ENCODE measurements around the gene MYOM1. TPM values are rescaled to one million over a fixed set of nuclear protein-coding genes. Genes with fewer than 3 reads are reported as not detected.
"Not testable (repeated sequence)": the region's sequence is repeated elsewhere in the genome, so short reads cannot be mapped to it uniquely, and the experiment has no call there.

Gene MYOM1
- polyA plus RNA-seq, 1 experiment, result 0.02 TPM

DNA sequence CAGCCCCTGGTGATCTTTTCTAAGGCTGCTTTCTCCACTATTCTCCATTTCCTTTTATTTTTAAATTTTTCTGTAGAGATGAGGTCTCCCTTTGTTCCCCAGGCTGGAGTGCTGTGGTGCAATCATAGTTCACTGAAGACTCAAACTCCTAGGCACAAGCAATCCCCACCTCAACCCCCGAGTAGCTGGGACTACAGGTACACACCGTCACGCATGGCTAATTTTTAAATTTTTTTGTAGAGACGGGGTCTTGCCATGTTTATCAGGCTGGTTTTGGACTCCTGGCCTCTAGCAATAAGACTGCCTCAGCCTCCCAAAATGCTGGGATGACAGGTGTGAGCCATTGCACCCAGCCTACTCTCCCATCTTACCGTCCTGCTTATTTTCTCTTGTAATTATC, 184.1 kb downstream of the MYOM1 start:
- Histone ChIP-seq H3K4me3 (ENCODE audit: low read depth, low read length) (no peak overlapping the region), H3K27ac (ENCODE audit: low read depth, low read length) (no peak overlapping the region), H3K27me3 (ENCODE audit: control insufficient read depth, insufficient read depth, low read length) (no peaks in the 10 kb centered on the region), H3K9me3 (ENCODE audit: control insufficient read depth, insufficient read depth, low read length) (no peaks in the 10 kb centered on the region)
- TF ChIP-seq, protein P1, sequence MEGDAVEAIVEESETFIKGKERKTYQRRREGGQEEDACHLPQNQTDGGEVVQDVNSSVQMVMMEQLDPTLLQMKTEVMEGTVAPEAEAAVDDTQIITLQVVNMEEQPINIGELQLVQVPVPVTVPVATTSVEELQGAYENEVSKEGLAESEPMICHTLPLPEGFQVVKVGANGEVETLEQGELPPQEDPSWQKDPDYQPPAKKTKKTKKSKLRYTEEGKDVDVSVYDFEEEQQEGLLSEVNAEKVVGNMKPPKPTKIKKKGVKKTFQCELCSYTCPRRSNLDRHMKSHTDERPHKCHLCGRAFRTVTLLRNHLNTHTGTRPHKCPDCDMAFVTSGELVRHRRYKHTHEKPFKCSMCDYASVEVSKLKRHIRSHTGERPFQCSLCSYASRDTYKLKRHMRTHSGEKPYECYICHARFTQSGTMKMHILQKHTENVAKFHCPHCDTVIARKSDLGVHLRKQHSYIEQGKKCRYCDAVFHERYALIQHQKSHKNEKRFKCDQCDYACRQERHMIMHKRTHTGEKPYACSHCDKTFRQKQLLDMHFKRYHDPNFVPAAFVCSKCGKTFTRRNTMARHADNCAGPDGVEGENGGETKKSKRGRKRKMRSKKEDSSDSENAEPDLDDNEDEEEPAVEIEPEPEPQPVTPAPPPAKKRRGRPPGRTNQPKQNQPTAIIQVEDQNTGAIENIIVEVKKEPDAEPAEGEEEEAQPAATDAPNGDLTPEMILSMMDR (IDR thresholded peaks at IDR 0.05; ENCODE audit: low read depth, low read length), result no peak
- no peak for DNase-seq (ENCODE audit: low read depth, low spot score)
- ChIA-PET CTCF (interaction anchor here (0.8 to 1.5 kb wide), 2 partner anchors 94 to 116 kb away, joined by 3 to 5 read pairs; no protein-coding TSS in a partner anchor), POLR2A (no interaction called here)

DNA sequence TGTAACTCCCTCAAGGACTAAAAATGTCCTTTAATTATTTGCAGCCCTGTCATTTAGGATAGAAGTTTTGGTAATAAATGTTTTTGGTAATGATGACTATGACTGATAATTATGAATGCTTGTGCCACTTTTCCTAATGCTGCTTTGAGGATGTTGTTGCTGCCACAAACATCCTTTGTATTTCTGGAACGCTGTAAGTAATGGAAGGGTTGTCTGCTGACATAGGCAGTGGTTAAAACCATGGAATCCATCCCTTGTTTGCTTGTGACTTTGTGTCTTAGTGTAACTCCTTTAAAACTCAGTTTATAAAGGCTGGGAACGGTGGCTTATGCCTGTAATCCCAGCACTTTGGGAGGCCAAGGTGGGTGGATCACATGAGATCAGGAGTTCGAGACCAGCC, 187.0 kb downstream of the MYOM1 start:
- DNase-seq (ENCODE audit: low read depth, low spot score), result no peak
- Histone ChIP-seq H3K27ac (ENCODE audit: low read depth, low read length) (no peak overlapping the region), H3K27me3 (ENCODE audit: control insufficient read depth, insufficient read depth, low read length) (no peaks in the 10 kb centered on the region), H3K9me3 (ENCODE audit: control insufficient read depth, insufficient read depth, low read length) (no peaks in the 10 kb centered on the region), H3K4me3 (ENCODE audit: low read depth, low read length) (no peak overlapping the region)
- ChIA-PET POLR2A (no interaction called here), CTCF (interaction anchor here (0.7 kb wide), 1 partner anchor 98 kb away, joined by 5 read pairs; no protein-coding TSS in a partner anchor)
- TF ChIP-seq, protein P1 (IDR thresholded peaks at IDR 0.05; ENCODE audit: low read depth, low read length), result no peak

DNA sequence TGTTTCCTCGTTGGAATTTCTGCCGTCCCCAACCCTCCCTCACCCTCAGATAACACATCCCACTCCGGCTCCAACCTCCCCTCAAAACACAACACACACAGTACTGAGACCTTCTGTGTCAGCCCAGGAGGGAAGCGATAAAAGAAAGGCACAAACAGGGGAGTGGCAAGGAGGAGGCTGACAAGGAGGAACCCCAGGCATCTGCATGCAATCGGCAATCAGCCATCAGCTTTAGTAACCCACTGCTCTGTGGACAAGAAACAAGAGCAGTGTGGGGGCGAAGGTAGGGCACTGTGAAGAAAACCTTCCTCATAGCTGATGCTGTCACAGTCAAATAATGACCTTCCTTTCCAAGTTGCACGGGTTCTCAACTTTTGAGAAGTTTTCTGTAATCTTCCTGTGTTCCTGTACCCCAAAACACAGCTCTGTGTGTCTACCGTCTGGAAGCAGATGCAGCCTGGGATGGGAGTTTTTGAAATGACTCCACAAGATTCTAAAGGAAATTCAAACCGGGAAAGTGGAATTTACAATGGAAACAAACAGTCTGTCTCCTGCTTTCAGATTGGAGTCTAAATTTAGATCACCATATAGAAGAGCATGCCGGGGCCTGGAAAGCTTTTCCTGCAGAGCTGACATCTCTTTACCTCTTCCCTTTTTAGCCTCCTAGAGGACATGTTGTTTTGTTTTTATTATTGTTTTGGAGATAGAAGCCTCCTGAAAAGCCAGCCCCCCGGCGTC, 190.4 kb downstream of the MYOM1 start:
- TF ChIP-seq, protein P1 (IDR thresholded peaks at IDR 0.05; ENCODE audit: low read depth, low read length), result no peak
- Histone ChIP-seq H3K27ac (ENCODE audit: low read depth, low read length) (peak overlapping the region; percentile 78), H3K9me3 (ENCODE audit: control insufficient read depth, insufficient read depth, low read length) (no peaks in the 10 kb centered on the region; the same call in 1 of the 2 replicates), H3K27me3 (ENCODE audit: control insufficient read depth, insufficient read depth, low read length) (no peaks in the 10 kb centered on the region), H3K4me3 (ENCODE audit: low read depth, low read length) (peak overlapping the region; percentile 13; the same call in 1 of the 2 replicates)
- no peak for DNase-seq (ENCODE audit: low read depth, low spot score)
- ChIA-PET POLR2A (interaction anchor here (0.6 kb wide), 1 partner anchor 36 kb away, joined by 3 read pairs; no protein-coding TSS in a partner anchor), CTCF (interaction anchor here (1.4 to 1.7 kb wide), 2 partner anchors 33 to 99 kb away, joined by 4 to 6 read pairs; no protein-coding TSS in a partner anchor)

DNA sequence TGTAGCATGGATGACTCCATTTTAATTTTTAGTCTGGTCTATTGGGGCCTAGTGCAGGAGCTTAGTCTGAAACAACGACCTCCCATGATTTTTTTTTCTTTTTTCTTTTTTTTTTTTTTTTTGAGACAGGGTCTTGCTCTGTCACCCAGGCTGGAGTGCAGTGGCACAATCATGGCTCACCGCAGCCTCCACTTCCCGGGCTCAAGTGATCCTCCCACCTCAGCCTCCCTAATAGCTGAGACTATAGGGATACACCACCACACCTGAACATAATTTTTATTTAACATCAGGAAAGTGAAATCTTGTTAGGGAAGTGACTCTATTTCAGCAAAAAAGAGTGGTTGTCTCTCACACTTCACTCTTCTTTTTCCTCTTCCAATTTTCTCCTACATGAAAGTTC, 191.7 kb downstream of the MYOM1 start:
- H3K27ac ChIP-seq (ENCODE audit: low read depth, low read length); CTCF ChIA-PET; H3K4me3 ChIP-seq (ENCODE audit: low read depth, low read length); H3K9me3 ChIP-seq (ENCODE audit: control insufficient read depth, insufficient read depth, low read length); POLR2A ChIA-PET; H3K27me3 ChIP-seq (ENCODE audit: control insufficient read depth, insufficient read depth, low read length); DNase-seq (ENCODE audit: low read depth, low spot score): not testable (repeated sequence)

DNA sequence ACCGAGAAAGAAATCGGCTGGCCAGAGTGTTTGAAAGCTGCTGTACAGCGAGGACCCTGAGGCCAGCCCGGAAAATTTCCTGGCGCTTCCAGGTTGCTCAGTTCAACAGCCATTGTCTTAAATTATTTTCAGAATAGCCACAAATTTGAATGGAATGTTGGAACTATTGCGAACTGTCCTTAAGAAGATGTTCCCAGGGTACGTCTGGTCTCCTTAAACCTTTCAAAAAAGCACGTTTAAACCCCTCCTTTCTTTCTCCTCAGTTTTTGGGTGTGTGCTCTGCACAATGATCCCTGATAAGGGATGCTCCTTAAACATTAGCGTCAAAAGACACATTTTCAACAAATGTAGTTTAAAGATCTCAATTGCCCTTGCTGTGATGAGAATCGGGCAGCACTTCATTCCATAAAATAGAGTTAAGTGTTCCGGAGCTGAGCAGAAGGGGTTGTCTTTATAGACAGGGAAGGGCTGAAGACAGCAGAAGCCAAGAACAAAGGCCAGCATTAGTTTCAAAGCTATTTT, 192.3 kb downstream of the MYOM1 start:
- Histone ChIP-seq H3K27ac (ENCODE audit: low read depth, low read length) (no peak overlapping the region), H3K9me3 (ENCODE audit: control insufficient read depth, insufficient read depth, low read length) (no peaks in the 10 kb centered on the region; the same call in 1 of the 2 replicates), H3K27me3 (ENCODE audit: control insufficient read depth, insufficient read depth, low read length) (no peaks in the 10 kb centered on the region), H3K4me3 (ENCODE audit: low read depth, low read length) (no peak overlapping the region)
- ChIA-PET CTCF (interaction anchor here (0.8 kb wide), 1 partner anchor 101 kb away, joined by 3 read pairs; no protein-coding TSS in a partner anchor), POLR2A (no interaction called here)
- no peak for DNase-seq (ENCODE audit: low read depth, low spot score)
- TF ChIP-seq, protein P1 (IDR thresholded peaks at IDR 0.05; ENCODE audit: low read depth, low read length), result no peak

All from AG04450 (cell line).